ENCODE measurements around the gene MAPKAP1.
"Not testable (repeated sequence)": the region's sequence is repeated elsewhere in the genome, so short reads cannot be mapped to it uniquely, and the experiment has no call there.

MAPKAP1 gene

DNA sequence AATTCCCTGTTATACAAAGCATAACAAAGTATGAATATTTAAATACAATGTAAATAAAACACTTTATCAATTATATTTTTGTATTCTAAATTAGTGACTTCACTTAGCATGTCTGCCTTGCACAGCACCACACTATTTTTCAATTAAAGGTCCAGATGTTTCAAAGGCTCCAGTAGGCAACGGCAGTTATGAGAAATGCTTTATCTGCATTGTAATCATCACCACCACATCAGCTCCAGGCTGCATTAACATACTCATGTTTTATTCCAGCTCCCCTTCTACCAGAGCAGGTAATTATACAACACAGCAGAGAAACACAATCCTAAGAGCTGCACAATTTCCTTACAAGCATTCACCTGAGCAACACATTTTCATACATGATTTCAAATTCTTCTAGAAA, 102.8 kb downstream of the MAPKAP1 start:
- DNase-seq (ENCODE audit: low spot score): no peak

DNA sequence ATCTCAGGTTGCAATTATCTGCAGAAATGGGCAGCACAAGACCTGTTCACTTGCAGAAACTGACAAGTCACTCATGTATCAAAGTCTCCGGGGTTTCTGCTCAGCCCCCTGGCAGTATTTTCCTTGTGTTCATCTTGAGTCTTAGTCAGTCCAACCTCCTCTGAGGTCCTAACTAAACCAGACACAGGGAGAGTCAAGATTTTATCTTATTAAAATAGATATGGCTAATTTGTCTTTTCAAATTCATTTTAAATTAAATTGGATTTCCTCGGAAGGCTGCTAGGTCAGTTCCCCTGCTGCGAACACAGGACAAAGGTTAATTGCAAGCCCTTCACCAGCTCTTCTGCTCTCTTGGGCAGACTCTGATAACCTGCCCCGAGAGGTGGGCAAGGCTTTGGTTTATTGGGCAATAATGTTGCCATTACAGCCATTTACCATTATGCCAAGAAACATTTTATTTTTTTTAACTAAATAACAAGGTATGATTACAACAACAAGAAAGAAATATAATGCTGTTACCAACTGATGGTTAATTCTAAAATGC, 103.5 kb downstream of the MAPKAP1 start:
- no peak for DNase-seq (ENCODE audit: low spot score)

DNA sequence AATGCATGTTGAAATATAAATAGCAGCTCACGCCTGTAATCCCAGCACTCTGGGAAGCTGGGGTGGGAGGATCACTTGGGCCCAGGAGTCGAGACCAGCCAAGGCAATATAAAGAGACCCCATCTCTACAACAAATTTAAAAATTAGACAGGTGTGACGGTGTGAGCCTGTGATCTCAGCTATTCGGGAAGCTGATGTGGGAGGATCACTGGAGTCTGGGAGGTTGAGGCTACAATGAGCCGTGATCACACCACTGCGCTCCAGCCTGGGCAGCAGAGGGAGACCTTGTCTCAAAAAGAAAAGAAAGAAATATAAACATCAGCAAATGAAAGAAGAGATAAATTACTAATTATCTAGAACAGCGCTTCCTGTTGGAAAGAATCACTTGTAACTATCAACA, 105.0 kb downstream of the MAPKAP1 start:
- DNase-seq (ENCODE audit: low spot score): no peak

DNA sequence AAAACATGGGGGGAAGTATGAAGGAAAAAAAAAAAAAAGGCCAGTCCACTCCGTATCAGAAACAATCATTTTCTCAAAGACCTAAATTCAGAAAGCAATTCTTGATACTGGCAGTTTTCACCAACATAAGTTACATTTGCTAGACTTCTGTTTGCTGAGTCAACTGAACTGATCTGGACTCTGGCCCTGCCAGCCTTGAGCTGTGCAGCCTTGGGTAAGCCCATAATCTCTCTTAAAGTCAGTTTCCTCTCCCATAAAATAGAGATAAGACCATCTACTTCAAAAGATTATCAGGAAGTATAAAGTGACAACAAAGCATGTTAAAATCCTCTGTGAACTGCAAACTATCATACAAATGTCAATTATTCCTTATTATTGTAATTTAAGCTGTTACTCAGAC, 106.8 kb downstream of the MAPKAP1 start:
- DNase-seq (ENCODE audit: low spot score): no peak

DNA sequence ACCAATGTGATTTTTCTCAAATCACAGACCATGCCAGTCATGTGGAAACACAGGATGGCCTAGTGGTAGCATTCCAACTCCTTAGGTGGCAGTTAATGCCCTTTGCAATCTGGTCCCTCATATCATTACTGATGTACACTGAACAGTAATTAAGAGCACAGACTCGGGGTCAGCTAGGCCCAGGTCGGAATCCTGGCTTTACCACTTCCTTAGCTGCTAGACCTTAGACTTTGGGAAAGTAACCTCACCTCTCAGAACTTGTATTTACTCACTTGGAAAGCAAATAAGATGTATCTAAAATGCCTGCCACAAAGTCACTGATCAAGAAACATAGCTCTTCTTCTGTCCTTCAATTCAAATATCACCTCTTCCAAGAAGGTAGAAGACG, 112.8 kb downstream of the MAPKAP1 start:
- DNase-seq (ENCODE audit: low spot score): no peak

DNA sequence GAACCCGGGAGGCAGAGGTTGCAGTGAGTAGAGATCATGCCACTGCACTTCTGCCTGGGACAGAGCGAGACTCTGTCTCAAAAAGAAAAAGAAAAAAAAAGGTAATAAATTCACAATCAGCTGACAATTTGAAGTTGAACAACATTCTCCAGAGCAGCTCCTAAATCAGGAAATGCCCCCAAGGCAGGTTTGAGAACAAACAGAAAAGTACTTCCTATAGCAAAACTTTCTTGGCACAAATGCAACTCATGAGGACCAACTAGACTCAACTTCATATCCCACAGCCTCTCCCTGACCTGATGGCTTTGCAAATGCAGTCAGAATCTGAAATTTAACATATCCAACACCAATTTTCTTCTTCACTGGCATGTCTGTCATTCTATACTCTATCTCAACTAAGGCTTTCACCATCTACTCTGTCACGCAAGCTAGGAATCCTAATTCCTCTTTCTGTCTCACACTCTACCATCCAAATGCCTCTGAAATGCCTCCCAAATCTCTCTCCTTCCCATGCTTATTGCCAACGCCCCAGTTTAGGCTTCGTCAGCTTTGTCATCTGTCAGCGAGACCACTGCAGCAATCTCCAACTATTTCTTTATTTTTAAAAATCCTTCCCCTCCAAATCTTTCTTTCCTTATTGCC, 113.3 kb downstream of the MAPKAP1 start:
- DNase-seq (ENCODE audit: low spot score): no peak

DNA sequence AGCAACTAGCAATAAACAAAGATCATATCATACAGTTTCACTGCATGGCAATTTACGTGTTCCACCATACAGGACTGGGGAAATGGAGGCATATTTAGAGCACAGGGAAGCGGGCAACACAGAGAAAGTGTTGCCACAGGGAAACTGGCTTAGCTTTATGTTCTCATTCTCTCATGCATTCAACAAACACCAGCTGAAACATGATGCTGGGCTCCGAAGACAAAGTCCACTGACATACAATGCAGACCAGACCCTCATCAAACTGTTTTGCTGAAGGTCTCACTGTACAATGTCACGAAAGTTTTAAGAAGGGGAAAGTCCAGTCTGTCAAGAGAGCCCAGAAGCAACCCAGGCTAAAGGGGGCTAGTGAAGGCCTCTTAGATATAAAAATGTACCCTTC, 115.1 kb downstream of the MAPKAP1 start:
- no peak for DNase-seq (ENCODE audit: low spot score)

DNA sequence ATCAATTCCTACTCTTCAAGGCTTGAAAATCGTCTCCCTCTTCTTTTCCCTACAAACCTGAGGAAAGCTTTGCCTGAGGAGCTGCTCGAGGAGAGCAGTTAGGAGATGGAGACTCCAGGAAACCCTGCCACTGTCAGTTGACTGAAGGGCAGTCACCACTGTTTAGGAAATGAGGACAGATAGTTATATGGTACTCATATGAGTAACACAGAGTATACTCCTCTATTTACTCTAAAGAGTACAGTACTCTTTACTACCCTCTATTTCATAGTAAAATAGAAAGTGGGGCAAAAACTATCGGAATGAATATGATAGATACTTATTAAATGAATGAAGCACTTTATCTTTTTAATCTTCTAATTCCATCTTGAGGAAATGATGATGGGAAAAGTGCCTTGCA, 115.8 kb downstream of the MAPKAP1 start:
- DNase-seq (ENCODE audit: low spot score): no peak

DNA sequence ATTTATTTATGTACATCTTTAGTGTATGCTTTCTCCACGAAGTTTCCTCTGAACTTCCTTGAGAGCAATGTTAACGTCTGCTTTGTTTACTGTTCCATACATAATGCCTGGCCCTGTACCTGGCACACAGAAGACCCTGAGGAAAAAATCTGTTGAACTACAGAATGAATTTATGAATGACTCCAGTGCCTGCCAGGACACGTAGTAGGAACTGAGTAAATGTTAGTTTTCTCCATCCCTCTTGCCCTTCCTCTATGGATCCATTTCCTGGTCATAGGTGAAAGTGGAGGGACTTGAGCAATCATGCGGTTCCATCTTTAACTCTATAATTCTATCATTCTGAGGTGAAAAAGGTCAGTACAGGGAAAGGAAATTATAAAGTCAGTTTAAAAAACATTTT, 117.7 kb downstream of the MAPKAP1 start:
- no peak for DNase-seq (ENCODE audit: low spot score)

DNA sequence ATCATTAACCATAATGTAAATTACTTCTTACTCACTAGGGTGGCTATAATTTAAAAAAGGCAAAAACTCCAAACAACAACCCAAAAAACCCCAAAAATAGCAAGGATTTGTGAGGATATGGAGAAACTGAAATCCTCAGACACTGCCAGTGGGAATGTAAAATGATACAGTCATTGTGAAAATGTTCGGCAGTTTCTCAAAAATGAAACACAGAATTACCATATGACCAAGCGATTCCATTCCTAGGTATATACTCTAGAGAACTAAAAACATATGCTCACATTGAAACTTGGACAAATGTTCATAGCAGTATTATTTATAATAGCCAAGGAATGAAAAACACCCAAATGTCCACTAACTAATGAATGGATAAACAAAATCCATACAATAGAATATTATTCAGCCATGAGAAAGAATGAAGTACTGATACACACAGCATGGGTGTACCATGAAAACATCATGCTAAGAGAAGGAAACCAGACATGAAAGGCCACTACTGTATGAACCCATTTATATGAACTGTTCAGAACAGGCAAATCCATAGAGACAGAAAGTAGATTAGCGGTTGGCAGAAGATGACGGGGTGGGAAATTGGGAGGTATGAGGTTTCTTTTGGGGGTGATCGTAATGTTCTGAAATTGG, 119.1 kb downstream of the MAPKAP1 start:
- DNase-seq (ENCODE audit: low spot score): no peak

DNA sequence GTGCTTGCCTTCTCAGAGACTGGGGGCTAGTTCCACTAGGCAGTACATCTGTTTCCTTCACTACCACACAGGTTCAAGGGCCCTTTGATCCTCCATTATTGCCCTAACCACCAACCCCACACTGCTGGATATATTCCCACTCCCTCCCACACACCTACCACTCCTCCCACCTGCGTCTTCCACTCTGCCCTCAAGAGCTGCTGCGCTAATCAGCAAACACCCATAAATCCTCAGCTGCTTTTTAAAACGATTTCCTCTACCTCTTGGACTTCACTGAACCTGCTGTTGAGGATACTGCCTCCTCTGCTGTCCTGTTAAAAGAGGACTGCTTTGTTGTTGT, 120.9 kb downstream of the MAPKAP1 start:
- DNase-seq (ENCODE audit: low spot score): no peak

DNA sequence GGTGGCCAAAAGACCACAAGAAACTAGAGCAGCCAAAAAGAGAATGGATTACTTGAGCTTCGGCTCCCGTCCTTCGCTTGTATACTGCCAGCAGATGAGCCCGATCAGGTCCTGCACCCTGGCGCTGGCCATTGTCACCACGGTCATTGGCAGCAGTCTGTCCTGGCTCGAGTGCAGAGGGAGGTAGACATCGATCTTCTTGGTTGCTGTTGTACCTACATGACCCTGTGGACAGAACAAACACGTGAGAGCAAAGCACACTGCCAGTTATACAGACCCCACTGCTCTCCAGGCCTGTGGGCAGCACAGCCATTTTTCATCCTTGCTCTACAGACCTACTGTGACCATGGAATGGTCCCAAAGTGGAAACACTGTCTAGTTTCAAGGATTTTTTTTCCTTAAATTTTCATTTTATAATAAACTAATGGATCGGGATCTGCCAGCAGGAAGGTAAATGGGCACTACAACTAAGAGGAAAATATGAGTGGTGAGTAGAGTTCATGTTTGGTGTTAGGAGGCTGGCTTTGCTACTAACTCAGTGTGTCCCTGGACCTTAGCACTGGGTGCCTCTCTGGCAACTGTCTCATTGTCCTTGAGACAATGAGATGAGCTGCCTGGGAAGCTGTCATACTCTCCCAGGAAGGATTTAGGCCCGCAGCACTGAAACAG, 121.4 kb downstream of the MAPKAP1 start:
- DNase-seq (ENCODE audit: low spot score): no peak

DNA sequence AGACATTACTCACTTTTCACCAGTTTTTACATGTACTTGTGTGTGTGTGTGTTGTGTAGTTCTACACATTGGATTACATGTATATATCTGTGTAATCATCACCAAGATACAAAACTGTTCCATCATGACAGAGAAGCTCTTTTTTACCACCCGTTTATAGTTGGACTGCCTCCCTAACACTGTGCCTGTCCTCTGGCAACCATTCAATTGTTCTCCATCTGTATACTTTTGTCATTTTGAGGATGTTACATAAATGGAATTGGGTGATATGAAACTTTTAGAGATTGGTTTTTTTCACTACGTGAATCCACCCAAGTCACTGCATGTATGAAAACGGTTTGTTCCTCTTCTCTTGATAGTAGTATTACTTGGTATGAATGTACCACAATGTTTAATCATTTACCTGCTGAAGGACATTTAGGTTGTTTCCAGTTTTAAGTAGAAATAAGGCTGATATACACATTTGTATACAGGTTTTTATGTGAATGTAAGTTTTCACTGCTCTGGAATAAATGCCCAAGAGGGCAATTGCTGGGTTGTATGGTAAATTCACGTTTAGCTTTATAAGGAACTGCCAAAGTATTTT, 126.2 kb downstream of the MAPKAP1 start:
- DNase-seq (ENCODE audit: low spot score): no peak

DNA sequence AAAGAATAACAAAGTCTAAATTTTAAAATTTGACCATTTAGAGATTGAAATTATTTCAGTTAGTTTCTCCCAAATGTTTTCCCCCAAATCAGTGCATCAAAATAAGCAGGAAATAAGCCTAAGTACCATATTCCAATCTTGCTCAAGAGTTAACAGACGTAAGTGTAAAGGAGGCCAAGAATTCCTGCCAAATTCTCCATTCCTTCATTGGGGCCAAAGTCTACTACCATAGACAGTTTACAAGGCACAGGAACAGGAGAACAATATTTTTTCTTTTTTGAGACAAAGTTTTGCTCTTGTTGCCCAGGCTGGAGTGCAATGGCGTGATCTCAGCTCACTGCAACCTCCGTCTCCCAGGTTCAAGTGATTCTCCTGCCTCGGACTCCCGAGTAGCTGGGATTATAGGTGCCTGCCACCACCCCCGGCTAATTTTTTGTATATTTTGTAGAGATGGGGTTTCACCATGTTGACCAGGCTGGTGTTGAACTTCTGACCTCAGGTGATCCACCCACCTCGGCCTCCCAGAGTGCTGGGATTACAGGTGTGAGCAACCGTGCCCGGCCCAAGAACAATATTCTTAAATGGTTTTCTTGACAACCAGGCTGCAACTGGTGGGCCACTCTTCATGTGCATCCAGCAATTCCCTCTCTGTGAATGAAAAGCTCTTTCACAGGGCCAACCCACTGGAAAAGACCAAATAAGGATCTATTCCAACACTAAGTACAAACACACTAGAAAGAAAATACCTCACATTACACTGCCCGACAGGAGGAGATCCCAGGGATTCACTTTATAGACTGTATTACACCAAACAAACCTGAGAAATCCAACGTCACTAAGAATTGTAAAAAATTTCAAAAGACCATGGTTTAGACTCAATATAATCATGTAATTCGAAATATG, 127.7 kb downstream of the MAPKAP1 start:
- no peak for DNase-seq (ENCODE audit: low spot score)

DNA sequence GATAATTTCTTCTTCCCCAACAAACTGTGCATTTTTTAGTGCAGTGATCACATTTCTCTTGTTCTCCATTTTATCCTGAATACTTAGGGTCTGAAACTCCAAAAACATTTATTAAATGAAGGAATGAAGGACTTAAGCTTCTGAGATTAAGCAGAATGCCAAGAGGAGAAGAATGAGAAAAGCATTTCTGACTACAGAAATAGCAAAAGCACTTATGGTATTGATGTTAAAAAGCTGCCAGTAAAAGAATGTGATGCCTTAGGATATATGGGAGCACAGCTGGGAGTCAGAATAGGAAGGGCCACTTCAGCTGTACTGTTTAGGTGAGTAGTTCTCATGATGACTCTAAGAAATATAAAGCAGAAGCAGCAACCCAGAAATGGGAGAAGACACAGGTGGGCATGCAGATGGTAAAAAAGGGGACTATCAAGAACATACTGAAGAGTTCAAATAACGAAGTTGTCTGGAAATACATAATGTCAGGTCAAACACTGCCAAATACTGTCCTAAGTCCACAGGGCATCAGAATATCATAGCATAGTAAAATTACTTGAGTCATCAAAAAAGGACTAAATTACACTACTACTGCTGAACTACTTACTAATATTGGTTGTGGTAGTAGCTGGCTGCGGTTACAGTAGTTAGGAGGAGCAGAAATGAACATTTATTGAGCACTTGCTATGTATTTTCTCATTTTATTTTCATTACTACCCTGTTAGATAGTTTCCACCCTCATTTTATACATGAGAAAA, 132.7 kb downstream of the MAPKAP1 start:
- no peak for DNase-seq (ENCODE audit: low spot score)

DNA sequence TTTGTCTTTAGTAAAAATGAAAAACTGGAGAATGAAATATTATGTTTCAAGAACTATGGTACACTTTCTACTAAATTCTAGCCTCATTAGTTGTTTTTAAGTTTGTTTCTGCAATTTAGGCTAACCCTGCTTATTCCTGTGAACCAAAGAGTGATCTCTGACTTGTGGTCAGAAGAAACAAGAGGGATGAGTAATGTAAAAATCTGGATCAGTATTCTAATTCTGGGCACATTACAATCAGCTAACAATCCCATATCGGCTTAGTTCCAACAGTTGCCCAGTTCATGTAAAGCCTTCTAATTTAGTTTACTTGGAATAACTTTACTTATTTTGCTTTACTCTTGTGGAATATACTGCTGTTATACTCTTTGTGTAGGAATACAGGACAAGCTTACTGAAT, 134.5 kb downstream of the MAPKAP1 start:
- DNase-seq (ENCODE audit: low spot score): not testable (repeated sequence)

DNA sequence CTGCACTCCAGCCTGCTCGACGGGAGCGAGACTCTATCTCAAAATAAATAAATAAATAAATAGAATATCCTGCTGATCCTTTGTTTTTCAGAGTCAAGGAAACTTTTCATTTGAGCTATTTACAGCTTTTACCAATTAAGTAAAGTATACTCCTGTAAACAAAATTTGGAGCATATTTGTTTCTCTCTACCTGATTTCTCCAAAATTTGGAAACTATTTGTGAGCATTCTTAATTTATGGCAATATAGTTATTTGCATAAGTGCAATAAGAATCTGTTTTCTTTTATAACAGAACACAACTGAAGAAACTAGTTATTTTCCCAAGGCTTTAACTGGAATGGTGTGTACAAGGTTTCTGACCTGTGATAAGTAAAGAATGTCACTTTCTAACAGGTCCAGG, 135.2 kb downstream of the MAPKAP1 start:
- not testable (repeated sequence) for DNase-seq (ENCODE audit: low spot score)

DNA sequence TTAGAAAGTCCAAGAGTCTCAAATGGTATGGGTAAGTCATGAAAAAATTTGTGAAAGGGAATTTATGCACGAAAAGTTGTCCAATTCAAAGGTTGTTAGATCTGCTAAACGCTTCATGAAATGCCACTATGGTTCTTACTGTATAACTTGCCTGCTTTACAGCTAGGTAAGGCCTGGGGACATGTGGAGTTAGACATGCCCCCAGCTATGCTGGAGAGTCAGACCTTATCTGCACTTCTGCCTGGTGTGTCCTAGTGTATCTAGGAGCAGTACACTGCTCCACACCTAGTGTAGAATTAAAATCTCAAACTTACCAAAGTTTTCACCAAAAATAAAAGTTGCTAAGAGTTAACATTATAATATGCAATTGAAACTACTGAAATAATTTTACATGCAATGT, 136.8 kb downstream of the MAPKAP1 start:
- DNase-seq (ENCODE audit: low spot score): no peak

DNA sequence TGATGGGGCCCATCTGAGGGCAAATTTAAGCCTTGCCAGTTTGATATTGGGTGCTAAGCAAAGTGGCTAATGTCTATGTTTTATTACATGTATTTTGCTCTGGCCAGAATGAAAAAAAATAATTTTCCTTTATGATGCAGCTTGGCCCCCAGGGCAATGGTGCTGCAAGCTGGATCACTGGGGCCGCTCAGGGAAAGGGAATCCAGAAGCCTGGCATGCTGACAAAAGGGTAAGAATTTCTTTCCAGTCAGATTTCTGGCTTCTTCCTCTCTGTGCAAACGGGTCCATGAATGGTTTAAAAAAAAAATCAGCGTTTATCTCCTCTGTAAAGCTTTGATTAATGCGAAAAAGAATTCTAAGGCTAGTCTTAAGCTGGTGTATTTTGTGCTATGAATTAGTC, 138.4 kb downstream of the MAPKAP1 start:
- DNase-seq (ENCODE audit: low spot score): no peak

DNA sequence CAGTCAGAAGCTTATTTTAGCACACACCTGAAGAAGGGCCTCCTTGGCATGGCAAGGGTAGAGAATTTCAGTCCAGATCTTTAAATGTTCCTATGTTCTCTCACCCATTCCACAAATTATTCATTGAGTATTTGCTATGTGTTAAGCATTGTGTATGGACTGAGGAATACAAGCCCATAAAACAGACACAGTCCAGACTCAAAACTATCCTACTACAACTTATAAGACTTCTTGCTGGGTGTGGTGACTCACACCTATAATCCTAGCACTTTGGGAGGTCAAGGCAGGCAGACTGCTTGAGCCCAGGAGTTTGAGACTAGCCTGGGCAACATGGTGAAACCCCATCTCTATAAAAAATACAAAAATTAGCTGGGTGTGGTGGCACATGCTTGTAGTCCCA, 141.0 kb downstream of the MAPKAP1 start:
- DNase-seq (ENCODE audit: low spot score): not testable (repeated sequence)

DNA sequence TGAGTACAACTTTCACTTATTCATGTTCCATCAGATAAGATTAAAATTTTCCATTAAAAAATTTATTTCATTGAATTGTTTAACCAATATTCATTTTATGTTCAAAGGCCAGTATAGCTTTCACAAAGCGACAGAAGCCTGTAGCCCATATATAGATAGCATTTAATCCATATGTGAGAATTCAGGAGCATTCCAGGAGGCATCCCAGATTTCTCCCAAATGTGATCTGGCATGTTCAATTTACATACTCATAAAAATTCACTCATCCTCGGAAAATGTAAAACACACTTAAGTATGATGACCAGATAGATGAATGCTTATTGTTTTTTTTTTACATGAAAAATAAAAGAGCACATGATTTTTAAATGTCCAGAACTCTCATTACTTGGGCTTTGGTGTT, 141.9 kb downstream of the MAPKAP1 start:
- DNase-seq (ENCODE audit: low spot score): no peak
